Loucy (cell line): ENCODE data around the gene HHATL.

Experiments
- EZH2phosphoT487 ChIP-seq: fragments of 200-600 bp; IDR thresholded peaks from 2 replicates; pipeline ENCODE4 v1.6.1; 2018; ENCODE audit warnings: antibody characterized with exemption, mild to moderate bottlenecking, moderate library complexity, borderline replicate concordance
- TF ChIP-seq, protein P1 (sequence below): fragments of 200-600 bp; sonication (generic); conservative IDR thresholded peaks from 2 replicates; pipeline ENCODE4 v1.5.1; 2014; ENCODE audit warnings: mild to moderate bottlenecking, antibody characterized with exemption, low read length

- TF ChIP-seq, protein P1, sequence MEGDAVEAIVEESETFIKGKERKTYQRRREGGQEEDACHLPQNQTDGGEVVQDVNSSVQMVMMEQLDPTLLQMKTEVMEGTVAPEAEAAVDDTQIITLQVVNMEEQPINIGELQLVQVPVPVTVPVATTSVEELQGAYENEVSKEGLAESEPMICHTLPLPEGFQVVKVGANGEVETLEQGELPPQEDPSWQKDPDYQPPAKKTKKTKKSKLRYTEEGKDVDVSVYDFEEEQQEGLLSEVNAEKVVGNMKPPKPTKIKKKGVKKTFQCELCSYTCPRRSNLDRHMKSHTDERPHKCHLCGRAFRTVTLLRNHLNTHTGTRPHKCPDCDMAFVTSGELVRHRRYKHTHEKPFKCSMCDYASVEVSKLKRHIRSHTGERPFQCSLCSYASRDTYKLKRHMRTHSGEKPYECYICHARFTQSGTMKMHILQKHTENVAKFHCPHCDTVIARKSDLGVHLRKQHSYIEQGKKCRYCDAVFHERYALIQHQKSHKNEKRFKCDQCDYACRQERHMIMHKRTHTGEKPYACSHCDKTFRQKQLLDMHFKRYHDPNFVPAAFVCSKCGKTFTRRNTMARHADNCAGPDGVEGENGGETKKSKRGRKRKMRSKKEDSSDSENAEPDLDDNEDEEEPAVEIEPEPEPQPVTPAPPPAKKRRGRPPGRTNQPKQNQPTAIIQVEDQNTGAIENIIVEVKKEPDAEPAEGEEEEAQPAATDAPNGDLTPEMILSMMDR: peak; percentile 40
- TF ChIP-seq EZH2phosphoT487: no peak
Observed at GRCh38 chr3:42660898-42661297, 41.7 kb downstream of the HHATL start.
